HUDEP-2 (cell line): Measurements from ENCODE around the gene ZNF300.
"Not testable (repeated sequence)": the region's sequence is repeated elsewhere in the genome, so short reads cannot be mapped to it uniquely, and the experiment has no call there.

Experiments
- DNase-seq, 76 experiments: peaks; one replicate each; lab custom pipeline; 2025; ENCODE audit not compliant: unreplicated experiment in 76 of 76; lab: John Stamatoyannopoulos, UW

ZNF300 gene

DNA sequence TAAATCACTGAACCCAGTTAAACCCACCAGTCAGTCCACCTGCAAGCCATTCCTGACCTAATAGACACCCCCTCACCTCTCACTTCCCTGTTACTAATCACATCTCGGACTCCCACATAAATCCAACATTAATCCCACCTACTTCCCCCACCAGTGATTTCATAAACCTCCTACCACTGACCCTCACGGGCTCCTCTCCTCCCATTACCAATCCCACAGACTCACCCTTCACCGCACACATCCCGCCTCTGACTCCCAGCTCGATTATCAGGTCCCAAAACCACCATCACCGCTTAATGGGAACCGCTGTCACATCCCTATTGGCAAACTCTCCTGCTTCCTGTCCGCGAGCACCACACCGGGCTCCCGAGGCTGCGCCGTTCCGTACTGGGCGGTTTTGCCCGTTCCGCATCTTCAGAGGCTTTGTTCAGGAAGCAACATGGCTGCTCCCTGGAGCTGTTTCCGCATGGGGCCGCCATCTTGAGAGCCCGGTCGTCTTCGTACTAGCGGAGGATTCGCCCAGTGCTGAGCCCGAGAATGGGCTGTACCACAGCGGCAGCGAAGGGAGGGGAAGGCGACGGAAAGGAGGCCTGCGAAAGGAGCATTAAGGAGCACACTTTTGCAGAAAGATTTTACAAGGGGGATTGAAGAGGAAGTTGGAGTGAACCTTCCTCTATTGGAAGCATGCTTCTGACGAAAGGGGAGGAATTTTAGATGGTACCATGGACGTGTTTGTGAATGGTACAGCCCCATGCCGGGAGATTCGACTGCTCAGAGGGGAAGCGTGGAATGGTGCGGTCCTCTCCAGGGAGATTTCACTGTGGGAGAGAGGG lies at the start of gene ZNF300:
Gene ZNF300, minus strand, starts transcription at position 502 of the 833 bp plus-strand sequence. CDS start 1,825 bp downstream, outside the sequence.
- peak in 25 of 76 experiments; percentile 3 to 73 (median 41) for DNase-seq

DNA sequence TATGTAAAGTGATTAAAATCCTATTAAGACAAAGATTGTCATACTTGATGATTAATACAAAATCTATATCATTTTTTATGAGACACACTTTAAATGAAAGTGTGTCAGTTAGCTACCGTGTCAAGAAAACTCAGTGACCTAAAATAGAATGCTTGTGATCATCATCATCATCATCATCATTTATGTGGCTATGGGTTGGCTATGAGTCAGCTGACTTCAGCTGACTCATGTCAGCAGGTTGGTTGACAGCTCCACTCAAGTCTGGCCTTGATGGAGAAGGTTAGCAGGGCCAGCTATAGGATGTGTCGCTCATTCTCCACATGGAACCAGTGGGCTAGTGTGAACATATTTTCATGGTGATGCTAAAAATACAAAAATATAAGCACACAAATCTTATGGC lies 43.8 kb upstream of the ZNF300 start:
- no peak for DNase-seq

DNA sequence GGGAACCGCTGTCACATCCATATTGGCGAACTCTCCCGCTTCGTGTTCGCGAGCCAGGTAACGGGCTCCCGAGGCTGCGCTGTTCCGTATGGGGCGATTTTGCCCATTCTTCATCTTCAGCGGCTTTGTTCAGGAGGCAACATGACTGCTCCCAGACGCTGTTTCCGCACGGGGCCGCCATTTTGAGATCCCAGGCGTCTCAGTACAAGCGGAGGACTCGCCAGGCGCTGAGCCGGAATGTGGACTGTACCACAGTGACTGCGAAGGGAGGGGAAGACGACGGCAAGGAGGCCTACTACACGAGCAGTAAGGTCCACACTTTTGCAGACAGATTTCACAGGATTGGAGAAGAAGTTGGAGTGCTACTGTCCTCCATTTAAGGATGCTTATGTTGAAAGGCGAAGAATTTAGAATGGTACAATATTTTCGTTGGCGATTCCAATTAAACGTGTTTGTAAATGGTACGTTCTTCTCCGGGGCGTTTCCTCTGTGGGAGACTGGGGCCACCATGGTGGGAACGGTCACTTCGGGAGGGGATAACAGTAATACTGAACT lies 41.6 kb upstream of the ZNF300 start:
- DNase-seq, result no peak

DNA sequence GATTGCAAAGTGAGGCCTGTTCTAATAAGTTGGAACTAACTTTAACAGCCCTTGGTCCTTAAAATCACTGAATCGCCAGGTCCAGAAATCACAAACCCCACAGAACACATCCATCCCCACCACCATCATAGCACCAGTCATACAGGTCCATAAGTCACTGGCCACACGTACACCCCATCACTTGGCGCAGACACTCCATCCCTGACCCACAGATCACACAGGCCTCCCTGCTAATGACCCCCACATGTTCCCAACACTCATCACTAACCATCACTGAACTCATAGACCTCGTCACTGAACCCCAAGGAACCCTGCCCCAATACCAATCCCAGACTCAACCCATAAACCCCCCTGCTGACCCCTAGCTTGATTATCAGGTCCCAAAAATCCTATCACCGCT lies 41.2 kb upstream of the ZNF300 start:
- DNase-seq, result no peak

DNA sequence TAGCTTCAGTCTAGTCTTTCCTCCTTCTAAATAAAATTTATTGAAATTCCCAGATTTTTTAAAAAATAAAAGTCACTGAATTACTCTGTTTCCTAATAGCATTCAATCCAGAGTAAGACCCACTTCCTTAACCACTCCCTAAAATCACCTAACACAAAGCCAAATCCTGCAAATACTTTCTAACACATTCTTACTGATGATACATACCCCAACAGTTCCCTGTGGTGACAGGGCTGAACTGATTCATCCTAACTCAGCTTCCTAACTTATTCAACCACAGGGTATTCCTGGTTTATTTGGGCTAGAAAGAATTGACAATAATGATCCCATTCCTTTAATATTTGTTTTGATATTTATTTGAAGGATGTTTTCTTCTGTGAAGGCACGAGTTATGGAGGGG lies 40.7 kb upstream of the ZNF300 start:
- DNase-seq, result no peak

DNA sequence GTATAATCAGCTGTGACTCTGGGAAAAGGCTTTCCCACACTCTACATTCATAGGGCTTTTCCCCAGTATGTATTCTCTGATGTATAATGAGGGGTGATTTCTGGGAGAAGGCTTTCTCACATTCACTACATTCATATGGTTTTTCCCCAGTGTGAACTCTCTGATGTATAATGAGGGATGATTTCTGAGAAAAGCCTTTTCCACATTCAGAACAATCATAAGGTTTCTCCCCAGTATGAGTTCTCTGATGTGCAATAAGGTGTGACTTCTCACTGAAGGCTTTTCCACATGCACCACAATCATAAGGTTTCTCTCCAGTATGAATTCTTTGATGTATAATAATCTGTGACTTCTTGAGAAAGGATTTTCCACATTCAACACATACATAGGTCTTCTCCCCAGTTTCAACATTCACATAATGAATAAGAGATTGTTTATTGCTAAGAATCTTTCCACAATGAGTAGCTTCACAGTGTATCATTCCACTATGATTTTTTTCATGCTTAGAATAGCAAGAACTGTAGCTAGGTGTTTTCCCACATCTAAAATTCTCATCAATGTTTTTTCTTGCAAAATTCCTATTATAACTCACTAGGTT lies 26.7 kb upstream of the ZNF300 start:
- no peak for DNase-seq

DNA sequence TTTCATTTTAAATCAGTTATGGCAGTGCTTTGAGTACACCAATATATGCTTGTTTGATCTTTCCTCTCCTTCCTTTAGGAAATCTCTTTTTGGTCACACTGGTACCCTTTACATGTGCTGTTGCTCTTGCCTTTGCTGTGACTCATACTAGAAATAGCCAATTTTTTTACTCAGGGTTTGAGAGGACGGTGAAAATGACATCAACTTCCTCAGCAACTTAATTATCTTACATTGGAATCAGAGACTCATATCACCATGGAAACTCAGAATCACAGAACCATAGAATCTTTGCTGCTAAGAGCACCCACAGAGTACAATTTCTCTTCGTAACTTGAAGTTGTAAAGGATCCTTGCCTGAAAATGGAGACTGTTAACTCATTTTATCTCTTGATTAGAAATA lies 13.8 kb upstream of the ZNF300 start:
- no peak for DNase-seq

DNA sequence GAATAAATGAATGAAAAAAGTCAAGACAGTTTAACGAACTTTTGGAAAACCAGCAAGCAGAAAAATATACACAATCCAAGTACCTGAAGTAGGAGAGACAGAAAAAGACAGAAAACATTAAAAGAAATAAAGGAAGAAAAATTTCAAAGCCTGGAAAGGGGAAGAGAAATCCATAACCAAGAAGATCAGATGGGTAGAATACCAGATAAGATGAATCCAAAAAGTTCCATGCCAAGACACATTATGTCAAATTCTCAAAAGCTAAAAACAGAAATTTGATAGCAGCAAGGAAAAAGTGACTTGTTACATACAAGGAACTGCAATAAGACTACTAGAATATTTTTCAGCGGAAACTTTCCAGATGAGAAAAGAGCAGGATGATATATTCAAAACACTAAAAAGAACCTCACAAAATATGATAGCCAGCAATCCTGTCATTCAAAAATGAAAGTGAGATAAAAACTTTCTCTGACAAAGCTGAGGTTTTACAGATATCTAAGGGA lies 7.6 kb upstream of the ZNF300 start:
- no peak for DNase-seq

DNA sequence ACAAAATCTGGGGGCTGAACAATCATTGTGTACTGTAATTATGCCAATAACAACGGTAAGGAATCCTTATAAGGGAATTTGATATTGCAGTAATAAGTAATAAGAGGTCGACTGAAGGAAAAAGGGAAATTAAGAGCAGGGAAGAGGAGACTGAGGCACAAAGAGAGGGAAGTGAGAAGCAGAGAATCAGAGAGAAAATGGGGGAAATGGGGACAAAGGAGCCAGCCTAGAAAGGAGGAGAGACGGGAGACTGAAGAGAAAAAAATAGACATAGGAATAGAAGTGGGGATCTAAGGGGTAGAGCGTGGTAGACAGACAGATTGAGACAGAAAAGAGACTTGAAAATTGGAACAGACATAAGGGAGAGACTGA lies 518 bp upstream of the ZNF300 start:
- DNase-seq, result no peak

DNA sequence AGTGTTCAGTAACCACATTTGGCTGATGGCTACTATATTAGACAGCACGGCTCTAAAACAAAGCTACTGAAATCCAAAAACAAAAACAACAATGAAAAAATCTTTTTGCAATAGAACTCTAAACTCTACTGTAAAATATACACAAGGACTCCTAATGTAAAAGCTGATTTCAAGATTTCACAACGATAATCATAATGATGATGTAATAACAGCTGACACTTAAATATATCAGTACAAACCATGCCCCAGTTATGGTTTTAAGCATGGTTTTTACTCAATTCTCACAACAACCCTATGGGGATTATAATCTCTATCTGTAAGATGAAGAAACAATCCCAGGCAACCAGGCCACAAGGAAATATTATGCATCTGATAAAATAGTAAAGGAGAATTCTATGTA lies 3.3 kb downstream of the ZNF300 start:
- no peak for DNase-seq

DNA sequence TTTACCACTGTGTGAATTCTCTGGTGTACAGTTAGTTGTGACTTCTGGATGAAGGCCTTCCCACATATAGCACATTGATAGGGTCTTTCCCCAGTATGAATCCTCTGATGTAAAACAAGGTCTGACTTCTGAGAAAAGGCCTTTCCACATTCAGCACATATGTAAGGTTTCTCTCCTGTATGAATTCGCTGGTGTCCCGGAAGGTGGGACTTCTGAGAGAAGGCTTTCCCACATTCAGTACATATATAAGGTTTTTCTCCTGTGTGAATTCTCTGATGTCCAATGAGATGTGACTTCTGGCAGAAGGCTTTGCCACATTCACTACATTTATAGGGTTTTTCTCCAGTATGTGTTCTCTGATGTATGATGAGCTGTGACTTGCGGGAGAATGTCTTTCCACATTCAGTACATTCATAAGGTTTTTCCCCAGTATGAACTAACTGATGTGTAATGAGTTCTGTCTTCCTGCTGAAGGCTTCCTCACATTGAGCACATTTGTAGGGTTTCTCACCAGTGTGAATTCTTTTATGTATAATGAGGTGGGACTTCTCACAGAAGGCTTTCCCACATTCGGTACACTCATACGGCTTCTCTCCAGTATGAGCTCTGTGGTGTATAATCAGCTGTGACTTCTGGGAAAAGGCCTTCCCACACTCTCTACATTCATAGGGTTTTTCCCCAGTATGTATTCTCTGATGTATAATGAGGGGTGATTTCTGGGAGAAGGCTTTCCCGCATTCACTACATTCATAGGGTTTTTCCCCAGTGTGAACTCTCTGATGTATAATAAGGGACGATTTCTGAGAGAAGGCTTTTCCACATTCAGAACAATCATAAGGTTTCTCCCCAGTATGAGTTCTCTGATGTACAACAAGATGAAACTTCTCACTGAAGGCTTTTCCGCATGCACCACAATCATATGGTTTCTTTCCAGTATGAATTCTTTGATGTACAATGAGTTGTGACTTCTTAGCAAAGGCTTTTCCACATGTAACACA lies 9.1 kb downstream of the ZNF300 start:
- DNase-seq, result no peak

DNA sequence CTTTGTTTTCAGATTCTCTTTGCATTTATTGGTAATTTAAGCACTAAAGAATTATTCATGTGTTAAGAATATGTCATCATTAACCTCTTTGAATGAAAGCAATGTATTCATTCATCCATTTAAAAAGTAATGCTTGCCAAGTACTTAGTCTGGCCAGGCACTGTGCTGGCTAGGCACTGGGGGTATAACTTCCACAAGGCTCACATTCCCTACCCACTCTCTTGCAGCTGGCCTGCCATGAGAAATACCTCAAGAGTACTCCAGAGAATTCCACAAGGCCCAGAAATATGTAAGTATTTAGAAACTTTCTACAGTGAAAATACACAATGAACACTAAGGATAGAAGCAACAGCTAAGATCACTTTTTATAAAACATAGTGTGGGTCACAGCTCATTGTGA lies 25.4 kb downstream of the ZNF300 start:
- no peak for DNase-seq

DNA sequence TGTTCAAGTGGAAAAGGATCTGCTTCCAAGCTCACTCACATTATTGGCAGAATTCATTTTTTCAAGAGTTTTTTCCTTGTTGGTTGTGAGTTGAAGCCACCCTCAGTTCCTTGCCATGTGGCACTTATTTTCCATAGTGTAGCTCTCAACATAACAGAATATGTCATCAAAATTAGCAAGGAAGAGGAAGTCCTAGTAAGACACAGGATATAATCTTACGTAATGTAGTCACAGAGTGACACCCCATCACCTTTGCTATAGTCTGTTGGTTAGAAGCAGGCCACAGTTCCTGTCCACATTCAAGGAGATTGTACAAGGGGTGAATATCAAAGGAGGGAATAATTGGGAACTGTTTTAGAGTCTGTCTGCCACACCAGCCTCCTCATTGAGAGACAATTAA lies 42.7 kb downstream of the ZNF300 start:
- no peak for DNase-seq

DNA sequence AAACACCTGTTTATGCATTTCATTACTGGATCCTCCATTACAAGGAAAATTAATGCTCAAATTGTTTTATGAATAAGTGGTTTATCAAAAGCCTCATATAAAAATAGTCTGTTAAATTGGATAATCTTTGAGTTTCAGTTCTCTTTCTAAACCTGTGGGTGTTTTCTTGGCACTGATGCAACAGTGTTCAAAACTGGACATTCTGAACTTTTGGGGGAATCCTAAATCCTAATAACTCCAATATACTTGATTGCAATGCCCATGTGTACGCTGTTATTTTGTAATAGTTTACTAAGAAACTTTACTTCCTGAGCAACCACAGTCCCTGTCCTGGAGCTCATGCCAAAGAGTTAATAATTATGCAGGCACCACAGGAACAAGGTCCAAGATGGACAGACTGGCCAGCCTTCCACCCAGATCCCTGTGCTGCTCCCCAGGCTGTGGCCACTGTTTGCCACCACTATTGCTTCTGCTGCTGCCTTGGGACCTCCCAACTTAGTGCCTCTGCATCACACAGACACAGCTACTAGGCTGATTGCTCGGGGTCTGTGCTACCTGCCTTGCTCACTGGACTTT lies 44.4 kb downstream of the ZNF300 start:
- no peak for DNase-seq

DNA sequence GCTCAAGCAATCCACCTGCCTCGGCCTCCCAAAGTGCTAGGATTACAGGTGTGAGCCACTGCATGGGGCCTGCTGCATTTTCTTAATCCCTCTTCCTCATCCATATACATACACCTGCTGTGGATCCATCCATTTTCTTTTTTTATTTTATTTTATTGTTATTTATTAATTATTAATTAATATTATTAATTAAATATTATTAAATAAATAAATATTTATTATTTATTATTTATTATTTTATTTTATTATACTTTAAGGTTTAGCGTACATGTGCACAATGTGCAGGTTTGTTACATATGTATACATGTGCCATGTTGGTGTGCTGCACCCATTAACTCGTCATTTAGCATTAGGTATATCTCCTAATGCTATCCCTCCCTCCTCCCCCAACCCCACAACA lies 48.1 kb downstream of the ZNF300 start:
- DNase-seq, result not testable (repeated sequence)

DNA sequence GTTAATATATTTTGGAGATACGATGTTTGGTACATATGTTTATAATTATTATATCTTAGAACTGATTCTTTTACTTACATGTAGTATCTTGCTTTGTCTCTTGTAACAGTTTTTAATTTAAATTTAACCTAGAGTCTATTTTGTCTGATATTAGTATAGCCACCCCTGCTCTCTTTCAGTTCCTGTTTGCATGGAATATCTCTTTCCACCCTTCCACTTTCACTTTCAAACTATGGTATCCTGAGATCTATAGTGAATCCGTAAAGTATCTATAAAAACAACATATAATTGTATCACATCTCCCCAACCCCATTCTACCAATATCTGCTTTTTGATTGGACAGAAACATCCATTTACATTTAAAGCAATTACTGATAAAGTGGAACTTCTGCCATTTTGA lies 51.2 kb downstream of the ZNF300 start:
- no peak for DNase-seq

DNA sequence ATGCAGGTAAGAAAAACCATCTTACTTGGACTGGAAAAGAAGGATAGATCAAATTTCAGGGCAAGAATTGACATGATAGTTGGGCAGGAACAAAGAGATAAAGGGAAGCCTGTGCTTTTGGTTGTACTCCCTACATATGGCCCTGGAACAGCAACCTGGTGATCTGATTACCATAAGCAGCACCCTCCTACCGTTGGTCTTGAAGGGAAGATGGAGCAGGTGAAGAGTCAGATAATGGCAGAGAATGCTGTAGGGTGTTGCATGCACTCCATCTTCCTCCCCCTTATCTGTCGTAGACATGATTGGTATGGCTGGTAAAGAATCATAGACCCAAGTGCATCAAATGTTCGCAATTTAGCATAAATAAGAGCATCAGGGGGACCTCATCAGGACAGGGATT lies 53.7 kb downstream of the ZNF300 start:
- DNase-seq, result no peak

DNA sequence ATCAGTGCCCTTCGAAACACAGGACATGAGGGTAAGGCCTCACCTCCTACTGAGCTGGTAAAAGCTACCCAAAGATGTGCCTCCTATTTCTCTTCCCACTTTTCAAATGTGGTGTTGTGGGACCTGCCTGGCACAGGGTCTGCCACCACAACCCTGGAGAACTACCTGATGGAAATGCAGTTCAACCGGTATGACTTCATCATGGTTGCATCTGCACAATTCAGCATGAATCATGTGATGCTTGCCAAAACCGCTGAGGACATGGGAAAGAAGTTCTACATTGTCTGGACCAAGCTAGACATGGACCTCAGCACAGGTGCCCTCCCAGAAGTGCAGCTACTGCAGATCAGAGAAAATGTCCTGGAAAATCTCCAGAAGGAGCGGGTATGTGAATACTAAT lies 56.5 kb downstream of the ZNF300 start:
- DNase-seq, result no peak

DNA sequence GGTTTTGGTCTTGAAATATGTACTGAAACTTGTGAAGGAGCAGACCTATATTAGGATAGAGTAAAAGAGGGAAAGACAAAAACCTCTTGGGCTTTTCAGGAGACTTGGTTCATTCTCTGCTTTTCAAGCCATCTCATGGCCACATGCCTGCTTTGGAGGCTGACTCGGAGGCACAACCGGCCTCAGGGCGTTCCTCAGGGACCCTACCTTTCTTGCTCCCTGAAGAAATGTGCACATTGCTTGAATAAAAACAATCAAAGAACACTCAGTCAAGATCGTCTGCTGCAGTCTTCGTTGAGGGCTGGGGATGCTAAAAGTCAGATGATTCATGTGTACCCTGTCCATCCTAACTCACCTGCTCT lies 57.5 kb downstream of the ZNF300 start:
- DNase-seq, result no peak

DNA sequence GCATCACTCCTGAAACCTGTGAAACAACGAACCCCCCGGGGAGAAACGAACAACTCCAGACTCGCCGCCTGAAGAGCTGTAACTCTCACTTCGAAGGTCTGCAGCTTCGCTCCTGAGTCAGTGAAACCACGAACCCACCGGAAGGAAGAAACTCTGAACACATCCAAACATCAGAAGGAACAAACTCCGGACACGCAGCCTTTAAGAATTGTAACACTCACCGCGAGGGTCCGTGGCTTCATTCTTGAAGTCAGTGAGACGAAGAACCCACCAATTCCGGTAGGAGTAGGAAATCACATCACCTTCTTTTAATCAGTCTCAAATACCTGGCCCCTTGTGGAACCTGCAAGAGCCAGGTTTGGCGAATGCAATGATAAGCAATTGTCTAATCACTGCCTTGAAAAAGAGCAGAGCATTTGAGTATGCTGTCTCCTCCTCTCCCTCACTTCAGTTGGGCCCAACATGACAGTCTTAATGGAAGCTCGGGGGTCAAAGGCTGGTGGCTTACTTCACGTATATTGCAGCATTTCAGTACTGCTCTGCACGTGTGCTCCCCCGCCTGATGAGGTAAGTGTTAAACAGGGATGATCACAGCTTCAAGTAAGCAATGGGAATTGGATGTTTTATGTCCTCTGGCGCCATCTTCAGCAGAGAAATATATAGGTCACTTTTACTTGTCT lies 58.0 kb downstream of the ZNF300 start:
- DNase-seq, result peak in 49 of 76 experiments; percentile 1 to 62 (median 25)
